ENCODE measurements around the gene THBS2. TPM values are rescaled to one million over a fixed set of nuclear protein-coding genes. Genes with fewer than 3 reads are reported as not detected.
A peak's percentile ranks its signal among the peaks of the same experiment; 100 is the strongest.

THBS2 gene
- total RNA-seq, 1 donor from 2014 or later = 2.7 TPM

DNA sequence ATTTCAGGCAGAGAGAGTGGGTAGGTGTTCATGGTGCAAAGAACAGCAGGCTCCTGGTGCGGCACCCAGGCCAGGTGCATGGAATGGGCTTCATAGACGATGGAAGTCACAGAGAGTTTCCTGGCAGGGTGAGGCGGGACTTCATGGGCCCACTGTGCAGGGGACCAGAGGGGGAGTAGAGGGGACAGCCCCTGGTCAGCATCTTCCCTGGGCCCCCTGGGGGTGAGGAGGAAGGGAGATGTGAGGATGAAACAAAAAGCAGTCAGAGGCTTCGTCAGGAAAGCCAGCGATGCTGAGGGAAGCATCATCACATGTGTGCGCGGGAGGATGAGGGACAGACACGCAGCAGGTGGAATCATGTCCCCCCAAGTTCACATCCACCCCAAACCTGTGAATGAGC is 2.4 kb upstream of the THBS2 start:
- H3K4me3 ChIP-seq (ENCODE audit: low read depth, low read length) = no peak overlapping the region
- no peak for DNase-seq (ENCODE audit: low read depth)
- TF ChIP-seq, protein P1, sequence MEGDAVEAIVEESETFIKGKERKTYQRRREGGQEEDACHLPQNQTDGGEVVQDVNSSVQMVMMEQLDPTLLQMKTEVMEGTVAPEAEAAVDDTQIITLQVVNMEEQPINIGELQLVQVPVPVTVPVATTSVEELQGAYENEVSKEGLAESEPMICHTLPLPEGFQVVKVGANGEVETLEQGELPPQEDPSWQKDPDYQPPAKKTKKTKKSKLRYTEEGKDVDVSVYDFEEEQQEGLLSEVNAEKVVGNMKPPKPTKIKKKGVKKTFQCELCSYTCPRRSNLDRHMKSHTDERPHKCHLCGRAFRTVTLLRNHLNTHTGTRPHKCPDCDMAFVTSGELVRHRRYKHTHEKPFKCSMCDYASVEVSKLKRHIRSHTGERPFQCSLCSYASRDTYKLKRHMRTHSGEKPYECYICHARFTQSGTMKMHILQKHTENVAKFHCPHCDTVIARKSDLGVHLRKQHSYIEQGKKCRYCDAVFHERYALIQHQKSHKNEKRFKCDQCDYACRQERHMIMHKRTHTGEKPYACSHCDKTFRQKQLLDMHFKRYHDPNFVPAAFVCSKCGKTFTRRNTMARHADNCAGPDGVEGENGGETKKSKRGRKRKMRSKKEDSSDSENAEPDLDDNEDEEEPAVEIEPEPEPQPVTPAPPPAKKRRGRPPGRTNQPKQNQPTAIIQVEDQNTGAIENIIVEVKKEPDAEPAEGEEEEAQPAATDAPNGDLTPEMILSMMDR (conservative IDR thresholded peaks at IDR 0.05; ENCODE audit: low read depth, low read length) = no peak

DNA sequence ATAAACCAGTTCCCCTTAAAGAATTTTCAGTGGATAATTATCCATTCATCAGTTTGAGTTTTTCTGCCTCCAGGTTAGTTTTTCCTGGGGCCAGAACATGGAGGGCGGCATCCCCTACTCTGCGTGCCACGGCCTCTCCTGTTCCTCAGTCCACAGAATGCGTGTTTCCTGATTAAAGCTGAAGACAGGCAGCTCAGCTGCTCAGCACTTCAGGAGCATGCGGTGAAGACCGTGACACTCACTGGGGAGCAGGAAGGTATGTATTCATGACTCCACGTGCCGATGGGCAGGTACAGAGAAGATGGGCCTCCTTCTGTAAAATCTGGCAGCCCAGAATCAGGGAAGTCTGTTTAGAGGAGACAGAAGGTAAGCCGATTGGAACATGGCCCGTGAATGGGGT is 2.0 kb upstream of the THBS2 start:
- no peak for DNase-seq (ENCODE audit: low read depth)
- TF ChIP-seq, protein P1 (conservative IDR thresholded peaks at IDR 0.05; ENCODE audit: low read depth, low read length) = no peak
- H3K4me3 ChIP-seq (ENCODE audit: low read depth, low read length) = no peak overlapping the region

DNA sequence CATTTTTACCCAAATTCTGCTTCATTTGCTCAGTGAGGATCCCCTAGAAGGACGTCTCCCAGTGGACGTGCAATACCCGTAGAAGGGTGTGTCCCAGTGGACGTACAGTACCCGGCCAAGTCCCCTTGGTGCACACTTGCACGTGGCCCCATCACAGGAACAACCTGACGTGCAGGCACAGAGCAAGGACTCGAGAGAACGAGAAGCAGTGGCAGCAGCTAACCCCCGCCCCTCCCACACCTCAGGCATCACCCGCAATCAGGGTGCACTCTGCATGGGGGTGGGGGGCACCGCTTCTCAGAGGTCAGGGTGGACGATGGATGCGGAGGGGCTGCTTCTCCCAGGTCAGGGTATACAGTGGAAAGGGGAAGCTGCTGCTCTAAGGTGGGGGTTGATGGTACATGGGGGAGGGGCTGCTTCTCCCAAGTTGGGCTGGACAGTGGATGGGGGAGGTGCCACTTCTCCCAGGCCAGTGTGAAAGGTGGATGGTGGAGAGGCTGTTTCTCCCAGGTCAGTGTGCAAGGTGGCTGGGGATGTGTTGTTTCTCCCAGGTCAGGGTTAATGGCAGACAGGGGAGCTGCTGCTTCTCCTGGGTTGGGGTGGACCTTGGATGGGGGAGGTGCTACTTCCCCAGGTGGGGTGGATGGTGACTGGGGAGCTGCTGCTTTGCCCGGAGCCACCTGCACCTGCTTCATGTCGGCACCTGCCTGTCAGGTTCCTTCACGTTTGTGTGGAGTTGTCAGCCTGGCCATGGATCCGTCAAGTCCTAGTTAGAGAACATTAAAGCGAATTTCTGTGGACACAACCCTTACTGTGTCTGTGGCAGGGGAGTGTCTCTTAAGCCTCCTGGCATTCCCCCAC is 1.0 kb upstream of the THBS2 start:
- H3K4me3 ChIP-seq (ENCODE audit: low read depth, low read length) = no peak overlapping the region
- TF ChIP-seq, protein P1 (conservative IDR thresholded peaks at IDR 0.05; ENCODE audit: low read depth, low read length) = no peak
- DNase-seq (ENCODE audit: low read depth) = no peak

DNA sequence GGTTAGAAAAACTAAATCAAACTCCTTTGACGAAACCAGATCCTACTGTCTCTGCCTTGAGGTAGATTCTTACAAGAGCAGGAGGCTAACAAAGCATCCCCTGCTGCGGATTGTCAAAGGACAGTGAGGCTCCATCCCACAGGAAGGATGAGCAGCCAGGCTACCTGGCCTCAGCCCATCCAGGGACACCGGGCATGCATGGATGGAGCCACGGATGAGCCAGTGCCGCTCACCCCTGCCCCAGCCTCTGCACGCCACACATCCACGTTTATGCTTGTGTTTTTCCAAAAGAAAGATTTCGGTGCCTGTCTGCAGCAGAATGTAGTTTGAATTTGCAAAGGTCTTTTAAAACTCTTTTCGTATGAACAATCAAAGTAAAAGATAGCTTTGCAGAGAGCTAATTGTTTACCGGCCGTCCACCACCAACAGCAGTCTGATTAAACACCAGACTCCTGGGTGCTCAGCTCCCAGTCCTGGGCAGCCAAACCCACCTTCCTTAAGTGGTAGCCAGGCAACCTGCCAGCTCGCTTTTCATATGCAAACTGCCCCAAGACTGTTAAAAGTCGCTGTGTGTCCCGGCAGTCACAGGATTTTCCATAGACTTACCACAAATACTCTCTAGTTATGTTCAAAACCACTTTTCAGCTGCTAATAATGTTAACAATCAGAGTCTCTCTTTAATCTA is 999 bp downstream of the THBS2 start:
- TF ChIP-seq, protein P1 (conservative IDR thresholded peaks at IDR 0.05; ENCODE audit: low read depth, low read length) = no peak
- H3K4me3 ChIP-seq (ENCODE audit: low read depth, low read length) = peak overlapping the region; percentile 56
- no peak for DNase-seq (ENCODE audit: low read depth)

DNA sequence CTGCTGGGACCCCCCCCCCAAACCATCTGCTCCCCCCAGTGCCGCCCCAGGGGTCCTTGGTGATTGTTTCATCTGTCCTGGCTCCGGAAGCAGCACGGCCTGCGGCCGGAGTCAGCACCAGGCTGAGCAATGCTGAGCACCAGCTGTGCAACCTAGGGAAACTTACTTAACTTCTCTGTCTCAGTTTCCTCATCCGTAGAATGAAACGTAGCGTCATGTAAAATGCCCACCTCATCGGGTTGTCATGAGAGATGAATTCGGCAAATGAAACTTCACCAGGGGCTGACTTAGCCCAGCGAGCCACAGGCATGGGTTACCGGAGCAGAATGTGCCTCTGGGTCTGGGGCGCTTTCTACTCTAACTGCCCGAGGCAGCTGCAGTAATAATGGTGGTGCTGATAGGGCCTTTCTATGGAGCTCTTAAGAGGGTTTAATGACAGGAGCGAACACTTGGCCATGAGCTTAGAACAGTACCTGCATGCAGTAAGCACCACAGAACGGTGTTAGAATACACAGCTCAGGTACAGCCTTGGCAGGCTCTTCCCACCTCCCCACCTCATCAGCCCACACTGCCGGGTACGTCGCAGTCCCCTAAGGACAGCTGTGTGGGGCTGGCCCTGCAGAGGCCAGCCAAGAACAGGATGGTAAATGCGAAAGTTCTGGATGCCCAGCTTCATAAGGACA is 1.7 kb downstream of the THBS2 start:
- TF ChIP-seq, protein P1 (conservative IDR thresholded peaks at IDR 0.05; ENCODE audit: low read depth, low read length) = no peak
- peak overlapping the region; percentile 56 for H3K4me3 ChIP-seq (ENCODE audit: low read depth, low read length)
- no peak for DNase-seq (ENCODE audit: low read depth)

DNA sequence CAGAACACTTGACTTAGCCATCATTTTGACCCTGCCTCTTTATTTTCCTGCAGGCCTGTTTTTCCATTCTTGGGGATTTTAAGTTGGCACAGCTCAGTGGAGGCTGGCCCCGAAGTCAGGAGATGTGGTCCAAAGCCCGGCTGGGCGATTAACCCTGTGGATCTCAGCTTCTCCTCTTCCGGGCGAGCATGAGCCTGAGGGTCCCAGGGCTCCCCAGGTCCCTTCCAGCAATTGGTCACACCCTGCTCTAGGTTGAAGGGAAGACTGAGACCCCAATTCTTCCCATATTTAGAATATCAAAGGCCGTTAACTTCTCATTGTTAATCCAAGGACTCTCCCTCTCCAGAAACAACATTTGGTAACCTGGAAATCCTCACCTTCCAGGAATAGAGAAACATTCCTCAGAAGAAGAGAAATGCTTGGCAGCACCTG is 2.3 kb downstream of the THBS2 start:
- H3K4me3 ChIP-seq (ENCODE audit: low read depth, low read length) = peak overlapping the region; percentile 56
- DNase-seq (ENCODE audit: low read depth) = no peak
- TF ChIP-seq, protein P1 (conservative IDR thresholded peaks at IDR 0.05; ENCODE audit: low read depth, low read length) = no peak

All from epithelial cell of proximal tubule (primary cell).